ENCODE measurements around the gene GPR26. TPM values are rescaled to one million over a fixed set of nuclear protein-coding genes. Genes with fewer than 3 reads are reported as not detected.

The GPR26 gene
- total RNA-seq = not detected

DNA sequence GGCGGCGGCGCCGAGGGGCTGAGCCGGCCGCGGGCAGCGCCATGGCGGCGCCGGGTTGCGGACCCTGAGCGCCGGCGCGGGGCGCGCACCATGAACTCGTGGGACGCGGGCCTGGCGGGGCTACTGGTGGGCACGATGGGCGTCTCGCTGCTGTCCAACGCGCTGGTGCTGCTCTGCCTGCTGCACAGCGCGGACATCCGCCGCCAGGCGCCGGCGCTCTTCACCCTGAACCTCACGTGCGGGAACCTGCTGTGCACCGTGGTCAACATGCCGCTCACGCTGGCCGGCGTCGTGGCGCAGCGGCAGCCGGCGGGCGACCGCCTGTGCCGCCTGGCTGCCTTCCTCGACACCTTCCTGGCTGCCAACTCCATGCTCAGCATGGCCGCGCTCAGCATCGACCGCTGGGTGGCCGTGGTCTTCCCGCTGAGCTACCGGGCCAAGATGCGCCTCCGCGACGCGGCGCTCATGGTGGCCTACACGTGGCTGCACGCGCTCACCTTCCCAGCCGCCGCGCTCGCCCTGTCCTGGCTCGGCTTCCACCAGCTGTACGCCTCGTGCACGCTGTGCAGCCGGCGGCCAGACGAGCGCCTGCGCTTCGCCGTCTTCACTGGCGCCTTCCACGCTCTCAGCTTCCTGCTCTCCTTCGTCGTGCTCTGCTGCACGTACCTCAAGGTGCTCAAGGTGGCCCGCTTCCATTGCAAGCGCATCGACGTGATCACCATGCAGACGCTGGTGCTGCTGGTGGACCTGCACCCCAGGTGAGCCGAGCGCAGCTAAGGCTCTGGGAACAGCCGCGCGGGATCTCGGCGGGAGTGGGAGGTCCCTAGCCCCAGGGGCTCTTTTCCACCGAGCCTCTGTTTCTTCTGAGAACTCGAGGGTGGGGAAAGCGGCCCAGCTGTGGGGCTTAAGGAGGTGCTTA, at the start of gene GPR26:
GPR26 (plus strand) TSS at position 38 of the 919 bp plus-strand sequence; CDS start at position 91, 53 bp downstream.

Other genes starting within 250 kb of the GPR26 start
- not detected for gene CPXM2, start 225.5 kb downstream of the GPR26 start, total RNA-seq